ENCODE measurements around the gene PGBD1. TPM values are rescaled to one million over a fixed set of nuclear protein-coding genes. Genes with fewer than 3 reads are reported as not detected.
A peak's percentile ranks its signal among the peaks of the same experiment; 100 is the strongest.

The PGBD1 gene
- total and polyA plus RNA-seq, 2 of the 13 experiments (the other 11 are each of a cell fraction or from before 2014, with no cell fraction given): 3.6 to 6.9 TPM

DNA sequence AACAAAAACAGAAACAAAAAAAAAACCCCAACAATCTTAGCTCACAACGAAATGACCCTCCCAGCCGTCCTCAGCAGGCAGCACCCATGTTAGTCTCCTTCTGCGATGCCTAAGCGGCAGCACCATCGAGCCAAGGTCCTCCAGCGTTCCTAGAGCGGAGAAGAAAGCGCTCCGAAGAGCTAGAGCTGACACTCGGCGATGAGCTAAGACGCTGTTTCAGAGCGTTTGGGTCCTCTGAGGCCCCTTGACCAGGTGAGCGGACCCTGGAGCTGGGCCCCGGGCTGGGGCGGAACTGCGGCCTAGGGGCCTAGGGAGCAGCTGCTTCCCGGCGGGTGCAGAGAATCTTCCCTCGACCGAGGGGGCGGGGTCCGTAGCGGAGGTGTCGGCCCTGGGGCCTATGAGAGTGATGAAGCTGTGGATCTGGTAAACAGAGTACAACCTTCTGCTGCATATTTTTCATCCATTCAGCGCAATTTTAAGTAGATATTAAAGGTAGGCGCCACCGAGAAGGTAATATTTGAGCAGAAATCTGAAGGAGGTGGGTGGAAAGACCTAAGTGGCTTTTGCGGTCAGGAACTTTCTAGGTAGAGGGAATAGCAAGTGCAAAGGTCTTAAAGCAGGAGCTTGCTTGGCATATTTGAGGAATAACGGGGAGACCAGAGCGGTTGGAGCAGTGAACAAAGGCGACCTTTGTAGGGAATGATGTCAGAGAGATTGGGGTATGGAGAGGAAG, 14.2 kb upstream of the PGBD1 start, which contains the start of gene ZSCAN26 (continued):
- TF ChIP-seq, protein P1, sequence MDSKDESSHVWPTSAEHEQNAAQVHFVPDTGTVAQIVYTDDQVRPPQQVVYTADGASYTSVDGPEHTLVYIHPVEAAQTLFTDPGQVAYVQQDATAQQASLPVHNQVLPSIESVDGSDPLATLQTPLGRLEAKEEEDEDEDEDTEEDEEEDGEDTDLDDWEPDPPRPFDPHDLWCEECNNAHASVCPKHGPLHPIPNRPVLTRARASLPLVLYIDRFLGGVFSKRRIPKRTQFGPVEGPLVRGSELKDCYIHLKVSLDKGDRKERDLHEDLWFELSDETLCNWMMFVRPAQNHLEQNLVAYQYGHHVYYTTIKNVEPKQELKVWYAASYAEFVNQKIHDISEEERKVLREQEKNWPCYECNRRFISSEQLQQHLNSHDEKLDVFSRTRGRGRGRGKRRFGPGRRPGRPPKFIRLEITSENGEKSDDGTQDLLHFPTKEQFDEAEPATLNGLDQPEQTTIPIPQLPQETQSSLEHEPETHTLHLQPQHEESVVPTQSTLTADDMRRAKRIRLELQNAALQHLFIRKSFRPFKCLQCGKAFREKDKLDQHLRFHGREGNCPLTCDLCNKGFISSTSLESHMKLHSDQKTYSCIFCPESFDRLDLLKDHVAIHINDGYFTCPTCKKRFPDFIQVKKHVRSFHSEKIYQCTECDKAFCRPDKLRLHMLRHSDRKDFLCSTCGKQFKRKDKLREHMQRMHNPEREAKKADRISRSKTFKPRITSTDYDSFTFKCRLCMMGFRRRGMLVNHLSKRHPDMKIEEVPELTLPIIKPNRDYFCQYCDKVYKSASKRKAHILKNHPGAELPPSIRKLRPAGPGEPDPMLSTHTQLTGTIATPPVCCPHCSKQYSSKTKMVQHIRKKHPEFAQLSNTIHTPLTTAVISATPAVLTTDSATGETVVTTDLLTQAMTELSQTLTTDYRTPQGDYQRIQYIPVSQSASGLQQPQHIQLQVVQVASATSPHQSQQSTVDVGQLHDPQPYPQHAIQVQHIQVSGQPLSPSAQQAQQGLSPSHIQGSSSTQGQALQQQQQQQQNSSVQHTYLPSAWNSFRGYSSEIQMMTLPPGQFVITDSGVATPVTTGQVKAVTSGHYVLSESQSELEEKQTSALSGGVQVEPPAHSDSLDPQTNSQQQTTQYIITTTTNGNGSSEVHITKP (CRISPR knock-in tag; IDR thresholded peaks at IDR 0.05; ENCODE audit: low read depth): no peak
- TF ChIP-seq, protein P2, sequence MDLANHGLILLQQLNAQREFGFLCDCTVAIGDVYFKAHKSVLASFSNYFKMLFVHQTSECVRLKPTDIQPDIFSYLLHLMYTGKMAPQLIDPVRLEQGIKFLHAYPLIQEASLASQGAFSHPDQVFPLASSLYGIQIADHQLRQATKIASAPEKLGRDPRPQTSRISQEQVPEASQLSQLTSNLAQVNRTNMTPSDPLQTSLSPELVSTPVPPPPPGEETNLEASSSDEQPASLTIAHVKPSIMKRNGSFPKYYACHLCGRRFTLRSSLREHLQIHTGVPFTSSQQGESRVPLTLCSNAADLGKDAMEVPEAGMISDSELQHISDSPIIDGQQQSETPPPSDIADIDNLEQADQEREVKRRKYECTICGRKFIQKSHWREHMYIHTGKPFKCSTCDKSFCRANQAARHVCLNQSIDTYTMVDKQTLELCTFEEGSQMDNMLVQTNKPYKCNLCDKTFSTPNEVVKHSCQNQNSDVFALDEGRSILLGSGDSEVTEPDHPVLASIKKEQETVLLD (CRISPR knock-in tag; IDR thresholded peaks at IDR 0.05; ENCODE audit: low read depth): no peak
- peak; percentile 23; the same call in 1 of the 2 replicates for TF ChIP-seq NFE2 (CRISPR knock-in tag; IDR thresholded peaks at IDR 0.05)
- TF ChIP-seq, protein P3, sequence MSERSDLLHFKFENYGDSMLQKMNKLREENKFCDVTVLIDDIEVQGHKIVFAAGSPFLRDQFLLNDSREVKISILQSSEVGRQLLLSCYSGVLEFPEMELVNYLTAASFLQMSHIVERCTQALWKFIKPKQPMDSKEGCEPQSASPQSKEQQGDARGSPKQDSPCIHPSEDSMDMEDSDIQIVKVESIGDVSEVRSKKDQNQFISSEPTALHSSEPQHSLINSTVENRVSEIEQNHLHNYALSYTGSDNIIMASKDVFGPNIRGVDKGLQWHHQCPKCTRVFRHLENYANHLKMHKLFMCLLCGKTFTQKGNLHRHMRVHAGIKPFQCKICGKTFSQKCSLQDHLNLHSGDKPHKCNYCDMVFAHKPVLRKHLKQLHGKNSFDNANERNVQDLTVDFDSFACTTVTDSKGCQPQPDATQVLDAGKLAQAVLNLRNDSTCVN (CRISPR knock-in tag; IDR thresholded peaks at IDR 0.05; ENCODE audit: borderline replicate concordance): peak; percentile 89
- peak; percentile 79; the same call in 1 of the 2 replicates for TF ChIP-seq MYC (CRISPR knock-in tag; IDR thresholded peaks at IDR 0.05; ENCODE audit: borderline replicate concordance)
- no peak for TF ChIP-seq FOXK2 (IDR thresholded peaks at IDR 0.05)
- TF ChIP-seq, protein P4, sequence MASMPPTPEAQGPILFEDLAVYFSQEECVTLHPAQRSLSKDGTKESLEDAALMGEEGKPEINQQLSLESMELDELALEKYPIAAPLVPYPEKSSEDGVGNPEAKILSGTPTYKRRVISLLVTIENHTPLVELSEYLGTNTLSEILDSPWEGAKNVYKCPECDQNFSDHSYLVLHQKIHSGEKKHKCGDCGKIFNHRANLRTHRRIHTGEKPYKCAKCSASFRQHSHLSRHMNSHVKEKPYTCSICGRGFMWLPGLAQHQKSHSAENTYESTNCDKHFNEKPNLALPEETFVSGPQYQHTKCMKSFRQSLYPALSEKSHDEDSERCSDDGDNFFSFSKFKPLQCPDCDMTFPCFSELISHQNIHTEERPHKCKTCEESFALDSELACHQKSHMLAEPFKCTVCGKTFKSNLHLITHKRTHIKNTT (CRISPR knock-in tag; IDR thresholded peaks at IDR 0.05): no peak
- TF ChIP-seq SKI (IDR thresholded peaks at IDR 0.05; ENCODE audit: partially characterized antibody): peak; percentile 18
- TF ChIP-seq, protein P5, sequence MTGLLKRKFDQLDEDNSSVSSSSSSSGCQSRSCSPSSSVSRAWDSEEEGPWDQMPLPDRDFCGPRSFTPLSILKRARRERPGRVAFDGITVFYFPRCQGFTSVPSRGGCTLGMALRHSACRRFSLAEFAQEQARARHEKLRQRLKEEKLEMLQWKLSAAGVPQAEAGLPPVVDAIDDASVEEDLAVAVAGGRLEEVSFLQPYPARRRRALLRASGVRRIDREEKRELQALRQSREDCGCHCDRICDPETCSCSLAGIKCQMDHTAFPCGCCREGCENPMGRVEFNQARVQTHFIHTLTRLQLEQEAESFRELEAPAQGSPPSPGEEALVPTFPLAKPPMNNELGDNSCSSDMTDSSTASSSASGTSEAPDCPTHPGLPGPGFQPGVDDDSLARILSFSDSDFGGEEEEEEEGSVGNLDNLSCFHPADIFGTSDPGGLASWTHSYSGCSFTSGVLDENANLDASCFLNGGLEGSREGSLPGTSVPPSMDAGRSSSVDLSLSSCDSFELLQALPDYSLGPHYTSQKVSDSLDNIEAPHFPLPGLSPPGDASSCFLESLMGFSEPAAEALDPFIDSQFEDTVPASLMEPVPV (CRISPR knock-in tag; IDR thresholded peaks at IDR 0.05): peak; percentile 78
- TF ChIP-seq ZNF552 (CRISPR knock-in tag; IDR thresholded peaks at IDR 0.05; ENCODE audit: borderline replicate concordance): no peak
- peak; percentile 82; the same call in 1 of the 2 replicates for TF ChIP-seq ZKSCAN8 (CRISPR knock-in tag; IDR thresholded peaks at IDR 0.05; ENCODE audit: borderline replicate concordance)
- TF ChIP-seq SP5 (CRISPR knock-in tag; IDR thresholded peaks at IDR 0.05; ENCODE audit: borderline replicate concordance, low read depth): peak; percentile 69
- TF ChIP-seq, protein P6, sequence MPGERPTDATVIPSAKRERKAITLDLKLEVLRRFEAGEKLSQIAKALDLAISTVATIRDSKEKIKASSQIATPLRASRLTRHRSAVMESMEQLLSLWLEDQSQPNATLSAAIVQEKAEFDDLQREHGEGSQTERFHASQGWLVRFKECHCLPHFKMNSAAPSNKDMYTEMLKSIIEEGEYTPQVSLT (CRISPR knock-in tag; IDR thresholded peaks at IDR 0.05; ENCODE audit: borderline replicate concordance, low read depth): no peak
- TF ChIP-seq MTF1 (CRISPR knock-in tag; IDR thresholded peaks at IDR 0.05): 0 out of 2 replicates have a peak, but pooled peaks have one; percentile 34
- peak; percentile 92 for TF ChIP-seq ZNF274 (CRISPR knock-in tag; IDR thresholded peaks at IDR 0.05)
- TF ChIP-seq CBX1 (IDR thresholded peaks at IDR 0.05; ENCODE audit: low read depth): peak; percentile 40
- TF ChIP-seq ZNF644 (CRISPR knock-in tag; IDR thresholded peaks at IDR 0.05; ENCODE audit: low read depth): peak; percentile 55; the same call in 1 of the 2 replicates
- TF ChIP-seq EZH2 (conservative IDR thresholded peaks at IDR 0.05; ENCODE audit: low read depth, low read length): no peak
- no peak for TF ChIP-seq ZNF460 (CRISPR knock-in tag; IDR thresholded peaks at IDR 0.05; ENCODE audit: borderline replicate concordance)

Measured in HepG2 (cell line).